ENCODE data around the gene ZNF106.

ZNF106 gene

GRCh38 chr15:42474827-42475226 is 16.1 kb downstream of the ZNF106 start:
- DNase-seq (ENCODE audit: low read depth in 2 of 2), result no peak

DNA sequence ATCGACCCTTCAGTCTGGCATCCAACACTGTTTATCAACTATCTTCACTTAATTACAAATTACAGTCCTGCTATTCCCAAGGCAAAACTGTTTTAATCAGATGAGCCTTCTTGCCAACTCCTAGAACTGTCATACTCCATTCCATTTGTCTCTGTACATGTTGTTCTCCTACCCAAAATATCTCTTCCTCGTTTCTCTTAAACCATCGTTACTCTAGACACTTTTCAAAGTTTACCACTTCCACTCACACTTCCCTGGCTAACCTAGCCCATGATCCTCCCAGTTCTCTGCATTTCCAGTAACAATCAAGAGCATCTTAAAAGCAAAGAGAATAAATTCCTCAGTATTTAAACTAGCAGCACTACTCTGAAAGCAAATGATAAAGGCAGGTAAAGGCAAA is 19.9 kb downstream of the ZNF106 start:
- DNase-seq (ENCODE audit: low read depth in 2 of 2), result no peak

DNA sequence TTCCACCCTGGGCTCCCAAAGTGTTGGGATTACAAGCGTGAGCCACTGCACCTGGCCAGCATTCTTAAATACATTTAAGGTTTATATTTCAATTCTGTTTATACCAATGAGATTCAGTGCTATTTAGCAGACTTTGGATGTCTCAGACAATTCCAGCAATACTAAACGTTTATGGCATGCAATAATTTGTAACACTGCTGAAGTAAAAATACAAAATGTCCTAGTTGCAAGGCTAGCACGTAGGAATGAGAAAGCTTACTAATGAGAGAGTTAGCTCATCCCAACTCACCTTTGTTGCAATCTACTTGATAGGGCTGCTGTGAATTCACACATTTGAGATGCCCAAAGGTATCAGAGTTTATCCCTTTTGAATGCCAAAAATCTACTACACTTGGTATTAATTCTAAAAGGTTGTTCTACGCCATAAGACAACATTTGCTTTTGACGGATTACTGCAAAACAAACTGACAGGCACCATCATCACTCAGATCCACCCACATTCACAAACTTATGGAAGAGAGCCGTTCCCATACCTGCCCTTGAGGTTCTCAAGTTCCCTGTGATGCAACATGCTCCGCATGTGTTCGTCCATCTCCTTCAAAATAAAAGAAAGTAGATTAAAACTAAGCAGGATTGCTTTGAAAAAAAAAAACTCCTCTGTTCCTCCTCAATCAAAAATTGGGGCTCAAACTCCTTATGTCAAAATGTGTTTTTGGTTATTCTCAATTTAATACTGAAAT is 25.3 kb downstream of the ZNF106 start:
- no peak for DNase-seq (ENCODE audit: low read depth in 2 of 2)

DNA sequence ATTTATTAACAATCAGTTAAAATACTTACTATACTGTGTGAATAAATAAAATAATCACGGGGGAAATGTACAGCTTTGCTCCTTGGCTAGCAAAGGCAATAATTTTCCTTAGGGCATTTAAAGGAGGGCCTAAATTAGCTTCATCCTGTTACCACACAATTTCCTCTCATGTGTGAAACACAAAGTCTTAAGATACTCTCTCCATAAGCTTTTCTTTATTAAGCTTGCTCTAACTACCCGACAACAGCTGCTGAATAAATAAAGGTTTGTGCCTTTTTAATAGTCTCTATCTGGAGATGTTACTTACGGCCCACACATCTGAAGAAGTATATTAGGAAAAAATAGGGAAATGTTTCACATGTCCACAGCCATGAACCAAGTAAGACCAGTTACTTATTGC is 29.7 kb downstream of the ZNF106 start:
- DNase-seq (ENCODE audit: low read depth in 2 of 2), result no peak

DNA sequence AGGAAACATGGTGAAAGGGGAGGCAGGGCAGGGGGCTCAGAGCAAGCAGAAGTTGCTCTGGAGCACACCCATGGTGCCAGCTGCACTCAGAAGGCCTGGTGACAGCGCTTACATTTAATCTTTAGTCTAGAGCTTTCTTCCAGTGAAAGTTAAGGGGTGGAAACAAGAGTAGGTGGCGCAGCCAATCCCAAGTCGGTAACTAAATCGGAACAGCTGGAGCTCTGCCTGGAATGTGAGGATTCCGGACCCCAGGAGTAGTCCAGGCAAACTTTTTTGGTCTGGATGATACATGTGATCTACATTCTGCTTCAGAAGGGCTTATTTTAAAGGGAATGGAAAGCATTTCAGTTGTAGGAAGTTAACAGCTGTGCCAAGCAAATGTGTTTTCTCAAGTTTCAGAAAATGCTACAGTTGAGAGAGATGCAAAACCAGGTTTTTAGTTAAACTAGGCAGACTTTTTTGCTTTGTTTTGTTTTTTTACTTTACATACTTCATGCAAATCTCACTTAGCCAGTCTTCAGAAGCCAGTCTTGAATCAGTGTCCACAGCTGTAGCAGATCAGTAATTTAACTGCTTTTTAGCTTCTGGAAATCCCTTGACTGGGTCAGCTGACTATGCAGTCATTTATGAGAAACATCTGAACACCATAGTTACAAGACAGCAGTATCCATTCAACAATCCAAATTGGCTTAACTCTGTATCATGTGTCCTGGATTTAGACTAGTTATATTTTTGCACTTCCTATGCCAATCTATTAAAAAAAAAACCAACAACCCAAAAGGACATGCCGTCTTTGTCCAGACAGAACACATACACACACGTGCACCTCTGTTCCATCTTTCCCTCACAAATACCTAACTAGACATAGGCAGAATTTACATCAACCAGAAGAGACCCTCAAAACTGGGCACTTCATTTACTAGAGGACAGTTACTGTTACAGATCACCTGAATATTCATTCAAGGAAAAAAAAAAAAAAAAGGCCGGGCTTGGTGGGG is 33.2 kb downstream of the ZNF106 start:
- DNase-seq (ENCODE audit: low read depth in 2 of 2), result no peak

GRCh38 chr15:42456971-42457370 is 34.0 kb downstream of the ZNF106 start:
- no peak for DNase-seq (ENCODE audit: low read depth in 2 of 2)

GRCh38 chr15:42456531-42456930 is 34.4 kb downstream of the ZNF106 start:
- DNase-seq (ENCODE audit: low read depth in 2 of 2), result no peak

DNA sequence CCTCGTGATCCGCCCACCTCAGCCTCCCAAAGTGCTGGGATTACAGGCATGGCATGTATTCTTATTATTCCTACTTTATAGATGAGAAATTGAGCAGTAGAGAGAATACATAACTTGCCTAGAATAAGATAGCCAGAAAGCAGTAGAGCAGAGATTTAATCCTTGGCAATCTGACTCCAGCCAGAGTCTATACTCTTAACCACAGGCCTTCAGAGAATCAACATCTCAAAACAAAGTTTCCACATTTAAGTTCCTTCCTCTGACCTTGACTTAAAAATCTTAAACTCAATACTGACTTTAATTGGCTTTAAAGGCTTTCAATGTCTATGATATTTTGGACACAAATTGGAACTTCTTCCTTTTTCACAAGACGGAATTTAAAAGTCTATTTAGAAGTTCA is 37.1 kb downstream of the ZNF106 start:
- no peak for DNase-seq (ENCODE audit: low read depth in 2 of 2)

- no peak for DNase-seq (ENCODE audit: low read depth in 2 of 2)
Observed at GRCh38 chr15:42450425-42450790, 40.5 kb downstream of the ZNF106 start.

- no peak for DNase-seq (ENCODE audit: low read depth in 2 of 2)
Observed at GRCh38 chr15:42449770-42450424, 41.0 kb downstream of the ZNF106 start.

- no peak for DNase-seq (ENCODE audit: low read depth in 2 of 2)
Observed at GRCh38 chr15:42448281-42448680, 42.7 kb downstream of the ZNF106 start.

- no peak for DNase-seq (ENCODE audit: low read depth in 2 of 2)
Observed at GRCh38 chr15:42447599-42447998, 43.3 kb downstream of the ZNF106 start.

GRCh38 chr15:42445551-42445950 is 45.4 kb downstream of the ZNF106 start:
- no peak for DNase-seq (ENCODE audit: low read depth in 2 of 2)

- no peak for DNase-seq (ENCODE audit: low read depth in 2 of 2)
Observed at GRCh38 chr15:42444415-42445063, 46.4 kb downstream of the ZNF106 start.

GRCh38 chr15:42427429-42428223 is 63.3 kb downstream of the ZNF106 start:
- DNase-seq (ENCODE audit: low read depth in 2 of 2), result no peak

GRCh38 chr15:42421376-42421775 is 69.6 kb downstream of the ZNF106 start:
- no peak for DNase-seq (ENCODE audit: low read depth in 2 of 2)

GRCh38 chr15:42419369-42419768 is 71.6 kb downstream of the ZNF106 start:
- no peak for DNase-seq (ENCODE audit: low read depth in 2 of 2)

- DNase-seq (ENCODE audit: low read depth in 2 of 2), result no peak
Observed at GRCh38 chr15:42413920-42414319, 77.0 kb downstream of the ZNF106 start.

DNA sequence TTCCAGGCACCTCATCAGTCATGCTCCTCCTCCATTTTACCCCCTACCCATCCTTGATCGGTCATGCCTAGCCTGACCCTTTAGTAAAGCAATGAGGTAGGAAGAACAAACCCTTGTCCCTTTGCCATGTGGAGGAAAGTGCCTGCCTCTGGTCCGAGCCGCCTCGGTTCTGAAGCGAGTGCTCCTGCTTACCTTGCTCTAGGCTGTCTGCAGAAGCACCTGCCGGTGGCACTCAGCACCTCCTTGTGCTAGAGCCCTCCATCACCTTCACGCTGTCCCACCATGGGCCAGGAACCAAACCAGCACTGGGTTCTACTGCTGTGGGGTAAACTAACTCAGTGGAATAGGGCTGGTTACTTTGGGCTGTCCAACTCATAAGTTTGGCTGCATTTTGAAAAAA is 79.1 kb downstream of the ZNF106 start:
- DNase-seq (ENCODE audit: low read depth in 2 of 2), result no peak

DNA sequence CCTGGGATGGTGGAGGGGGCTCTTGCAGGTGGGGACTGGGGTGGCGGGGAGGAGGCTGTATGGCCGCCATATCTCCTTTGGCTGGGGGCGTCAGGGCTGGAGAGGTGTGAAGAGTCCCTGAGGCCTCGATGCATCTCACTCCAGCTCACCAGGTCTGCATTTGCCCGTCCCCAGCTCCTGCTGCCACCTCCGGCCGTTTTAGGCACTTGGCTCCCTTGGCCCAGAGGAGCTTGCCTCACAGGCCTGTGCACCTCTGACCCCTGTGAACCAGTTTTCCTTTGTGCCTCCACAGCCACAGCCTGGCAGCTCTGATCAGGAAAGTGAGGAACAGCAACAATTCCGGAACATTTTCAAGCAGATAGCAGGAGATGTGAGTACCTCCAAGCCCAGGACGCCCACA is 81.9 kb downstream of the ZNF106 start:
- no peak for DNase-seq (ENCODE audit: low read depth in 2 of 2)

DNA sequence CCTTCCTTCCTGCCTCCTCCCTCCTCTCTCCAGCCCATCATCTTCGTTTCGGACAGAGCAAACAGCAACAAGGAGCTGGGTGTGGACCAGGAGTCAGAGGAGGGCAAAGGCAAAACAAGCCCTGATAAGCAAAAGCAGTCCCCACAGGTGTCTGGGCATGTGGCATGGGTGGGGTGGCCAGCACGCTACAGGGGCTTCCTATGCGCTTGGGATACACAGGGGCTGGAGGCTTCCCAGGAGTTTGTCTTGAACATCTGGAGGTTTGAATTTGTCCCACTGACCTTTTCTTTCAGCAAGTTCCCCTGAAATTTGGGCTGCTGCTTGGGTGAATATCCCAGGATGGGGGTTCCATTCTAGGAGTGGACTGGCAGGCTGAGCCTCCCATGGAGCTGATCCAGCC is 82.8 kb downstream of the ZNF106 start:
- DNase-seq (ENCODE audit: low read depth in 2 of 2), result no peak

Measured in stimulated activated CD4-positive, alpha-beta T cell treated with anti-CD3 and anti-CD28 coated beads, Interleukin-15, amount 100 ng/mL, for 48 hours (primary cell).